Thyroid gland (tissue), 4 donors: ENCODE measurements around the gene ELFN2. TPM values are rescaled to one million over a fixed set of nuclear protein-coding genes. Genes with fewer than 3 reads are reported as not detected.

ENCODE experiments used
- DNase-seq, 2 donors: peaks; one replicate each; pipeline ENCODE4 v3.0.0-alpha.2; 2019
- H3K27ac ChIP-seq, 3 donors: fragments of 200-600 bp; sonication (generic); 1 replicate in 2 of 3; 2 replicates in 1 of 3; pipeline ENCODE4 v1.5.1; 2016 to 2019; ENCODE audit warnings: mild to moderate bottlenecking in 1 of 3, moderate library complexity in 1 of 3
- H3K27me3 ChIP-seq: fragments of 200-600 bp; sonication (generic); one replicate; pipeline ENCODE4 v1.5.1; 2019
- H3K36me3 ChIP-seq, 2 donors: fragments of 200-600 bp; sonication (generic); one replicate each; pipeline ENCODE4 v1.5.1; 2016 to 2019
- H3K4me1 ChIP-seq, 2 donors: fragments of 200-600 bp; sonication (generic); one replicate each; pipeline ENCODE4 v1.5.1; 2017 to 2019
- H3K4me3 ChIP-seq, 3 donors: fragments of 200-600 bp; sonication (generic); replicated peaks in 1 of 3; 1 replicate in 2 of 3; 2 replicates in 1 of 3; pipeline ENCODE4 v1.5.1; 2016; ENCODE audit warnings: mild to moderate bottlenecking in 1 of 3
- H3K9me3 ChIP-seq: fragments of 200-600 bp; sonication (generic); one replicate; pipeline ENCODE4 v1.5.1; 2017
- POLR2A ChIP-seq, 2 donors: fragments of 450-650 bp; IDR thresholded peaks; one replicate each; pipeline ENCODE4 v1.6.1; 2017; ENCODE audit warnings: antibody characterized with exemption in 2 of 2, mild to moderate bottlenecking in 2 of 2, moderate library complexity in 1 of 2
- WGBS, 2 donors: methylation state at CpG; one replicate each; pipeline ENCODE4 v1.1.5; 2017; 5-methylcytosine and 5-hydroxymethylcytosine counted together
- intact Hi-C: fragments of 100-400 bp; cut with DNase I; formaldehyde crosslinking; loops from one replicate; pipeline ENCODE4 v1.15.1; 2023
- total RNA-seq, 4 donors: library from RNA; depleted of rRNA; stranded (reverse); fragments of >200 nt; gene quantifications; one replicate each; pipeline ENCODE4 v1.2.3, GENCODE V29; 2016
- TF ChIP-seq, protein P1 (sequence below), 6 experiments: fragments of 200-600 bp in 3 of 6; fragments of 450-650 bp in 3 of 6; sonication (generic) in 3 of 6; IDR thresholded peaks; one replicate each; pipeline ENCODE4 v1.5.1; 2016 to 2019; ENCODE audit warnings: antibody characterized with exemption in 6 of 6, mild to moderate bottlenecking in 2 of 6, inconsistent platforms in 1 of 6, moderate library complexity in 1 of 6

Gene ELFN2
- total RNA-seq, 4 donors from 2014 or later, result 0.05 TPM; not detected in 3

DNA sequence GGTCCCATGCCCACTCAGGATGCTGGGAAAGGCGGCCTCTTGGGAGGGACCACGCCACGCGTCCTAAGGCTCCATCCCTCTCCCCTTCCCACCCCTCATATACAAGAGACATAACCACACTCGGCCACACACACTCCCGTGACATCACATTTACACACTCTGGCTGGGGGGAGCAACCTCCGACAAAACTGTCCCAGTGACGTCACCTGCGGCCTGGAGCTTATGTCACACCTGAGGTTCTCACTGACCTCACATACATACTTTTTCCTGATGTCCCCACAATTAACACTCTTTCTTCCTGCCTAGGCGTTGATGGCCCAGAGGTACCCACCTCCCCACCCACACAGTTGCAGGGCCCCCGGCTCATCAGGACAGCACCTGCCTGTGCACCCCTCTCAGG is 1.9 kb downstream of the ELFN2 start:
- H3K9me3 ChIP-seq, result no peaks in the 10 kb centered on the region
- no peak overlapping the region for H3K4me3 ChIP-seq
- no peak for TF ChIP-seq POLR2A (IDR thresholded peaks at IDR 0.05)
- TF ChIP-seq, protein P1, sequence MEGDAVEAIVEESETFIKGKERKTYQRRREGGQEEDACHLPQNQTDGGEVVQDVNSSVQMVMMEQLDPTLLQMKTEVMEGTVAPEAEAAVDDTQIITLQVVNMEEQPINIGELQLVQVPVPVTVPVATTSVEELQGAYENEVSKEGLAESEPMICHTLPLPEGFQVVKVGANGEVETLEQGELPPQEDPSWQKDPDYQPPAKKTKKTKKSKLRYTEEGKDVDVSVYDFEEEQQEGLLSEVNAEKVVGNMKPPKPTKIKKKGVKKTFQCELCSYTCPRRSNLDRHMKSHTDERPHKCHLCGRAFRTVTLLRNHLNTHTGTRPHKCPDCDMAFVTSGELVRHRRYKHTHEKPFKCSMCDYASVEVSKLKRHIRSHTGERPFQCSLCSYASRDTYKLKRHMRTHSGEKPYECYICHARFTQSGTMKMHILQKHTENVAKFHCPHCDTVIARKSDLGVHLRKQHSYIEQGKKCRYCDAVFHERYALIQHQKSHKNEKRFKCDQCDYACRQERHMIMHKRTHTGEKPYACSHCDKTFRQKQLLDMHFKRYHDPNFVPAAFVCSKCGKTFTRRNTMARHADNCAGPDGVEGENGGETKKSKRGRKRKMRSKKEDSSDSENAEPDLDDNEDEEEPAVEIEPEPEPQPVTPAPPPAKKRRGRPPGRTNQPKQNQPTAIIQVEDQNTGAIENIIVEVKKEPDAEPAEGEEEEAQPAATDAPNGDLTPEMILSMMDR (IDR thresholded peaks at IDR 0.05), result no peak
- 86 to 89% methylated on average over 11 of the region's 11 CpGs for WGBS, 2 donors
- H3K27ac ChIP-seq, result no peak overlapping the region
- no peaks in the 10 kb centered on the region for H3K36me3 ChIP-seq
- peaks cover 23% of the 10 kb centered on the region for H3K27me3 ChIP-seq
- H3K4me1 ChIP-seq, result peaks cover 0 to 15% of the 10 kb centered on the region in 2 donors
- intact Hi-C loops, result no loop called here
- DNase-seq, result no peak

DNA sequence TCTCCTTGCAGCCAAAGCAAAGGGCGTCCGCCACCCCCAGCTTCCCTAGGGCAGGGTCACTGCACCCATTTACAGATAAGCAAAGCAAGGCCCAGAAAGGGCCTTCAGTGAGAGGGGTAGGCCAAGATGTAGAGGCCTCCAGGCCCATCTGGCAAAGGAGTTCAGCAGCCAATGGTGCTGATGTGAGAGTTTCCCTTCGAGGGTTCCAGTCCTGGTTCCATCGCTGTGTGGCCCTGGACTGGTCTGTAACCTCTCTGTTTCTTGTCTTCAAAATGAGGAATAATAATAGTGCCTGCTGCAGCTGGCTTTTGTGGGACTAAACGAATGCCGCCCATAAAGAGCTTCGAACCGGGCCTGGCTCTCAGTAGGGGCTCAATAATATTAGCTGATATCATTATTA is 4.0 kb downstream of the ELFN2 start:
- 93 to 99% methylated on average over 5 to 8 of the region's 8 CpGs for WGBS, 2 donors
- intact Hi-C loops, result no loop called here
- Histone ChIP-seq H3K4me1 (peaks cover 0 to 15% of the 10 kb centered on the region in 2 donors), H3K9me3 (no peaks in the 10 kb centered on the region), H3K27ac (no peak overlapping the region), H3K36me3 (no peaks in the 10 kb centered on the region), H3K27me3 (peaks cover 6% of the 10 kb centered on the region), H3K4me3 (no peak overlapping the region)
- TF ChIP-seq POLR2A (IDR thresholded peaks at IDR 0.05), result no peak
- TF ChIP-seq, protein P1 (IDR thresholded peaks at IDR 0.05), result no peak
- DNase-seq, result no peak

DNA sequence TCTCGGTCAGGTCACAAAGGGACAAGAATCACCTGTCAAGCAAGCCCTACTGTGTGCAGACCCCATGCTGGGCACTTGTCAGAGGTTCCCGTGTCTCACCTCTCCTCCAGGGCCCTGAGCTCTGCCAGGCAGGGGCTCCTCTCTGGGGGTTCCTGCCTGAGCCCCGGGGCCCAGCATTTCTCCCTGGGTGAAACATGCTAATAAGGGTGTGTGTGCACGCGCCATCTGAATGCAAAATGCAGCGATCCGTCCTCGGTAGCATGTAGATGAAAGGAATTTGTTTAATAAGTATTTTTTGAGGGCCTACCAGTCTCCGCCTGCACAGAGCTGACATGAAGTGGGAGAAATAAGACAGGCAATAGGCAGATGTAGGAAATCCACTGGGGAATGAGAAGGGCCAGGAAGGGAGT is 5.8 kb downstream of the ELFN2 start:
- Histone ChIP-seq H3K4me1 (no peaks in the 10 kb centered on the region), H3K27ac (no peak overlapping the region), H3K9me3 (no peaks in the 10 kb centered on the region), H3K27me3 (no peaks in the 10 kb centered on the region), H3K4me3 (no peak overlapping the region), H3K36me3 (no peaks in the 10 kb centered on the region)
- intact Hi-C loops, result no loop called here
- TF ChIP-seq, protein P1 (IDR thresholded peaks at IDR 0.05), result no peak
- no peak for TF ChIP-seq POLR2A (IDR thresholded peaks at IDR 0.05)
- 82 to 84% methylated on average over 9 of the region's 9 CpGs for WGBS, 2 donors
- DNase-seq, result no peak

GRCh38 chr22:37420686-37421467 is 6.4 kb downstream of the ELFN2 start:
- no peak for TF ChIP-seq POLR2A (IDR thresholded peaks at IDR 0.05)
- TF ChIP-seq, protein P1 (IDR thresholded peaks at IDR 0.05), result no peak
- 55 to 61% methylated on average over 18 of the region's 18 CpGs for WGBS, 2 donors
- Histone ChIP-seq H3K27ac (no peak overlapping the region), H3K4me1 (no peaks in the 10 kb centered on the region), H3K27me3 (no peaks in the 10 kb centered on the region), H3K4me3 (no peak overlapping the region), H3K9me3 (no peaks in the 10 kb centered on the region), H3K36me3 (no peaks in the 10 kb centered on the region)
- DNase-seq, result no peak
- intact Hi-C loops, result no loop called here

- no peak for DNase-seq
- Histone ChIP-seq H3K9me3 (no peaks in the 10 kb centered on the region), H3K36me3 (no peaks in the 10 kb centered on the region), H3K4me1 (no peaks in the 10 kb centered on the region), H3K4me3 (no peak overlapping the region), H3K27me3 (no peaks in the 10 kb centered on the region), H3K27ac (no peak overlapping the region)
- intact Hi-C loops, result no loop called here
- TF ChIP-seq, protein P1 (IDR thresholded peaks at IDR 0.05), result no peak
- TF ChIP-seq POLR2A (IDR thresholded peaks at IDR 0.05), result no peak
- WGBS, 2 donors, result 5 to 11% methylated on average over 14 of the region's 70 CpGs
These were observed 7.2 kb downstream of the ELFN2 start for GRCh38 chr22:37419969-37420685.
